Measurements from ENCODE around the gene NF2.
A peak's percentile ranks its signal among the peaks of the same experiment; 100 is the strongest.

Gene NF2

GRCh38 chr22:29633514-29634312, 30.3 kb downstream of the NF2 start:
- H2AFZ ChIP-seq, result no peak overlapping the region

GRCh38 chr22:29634847-29635246, 31.4 kb downstream of the NF2 start:
- Histone ChIP-seq H3K79me2 (peaks cover 21% of the 10 kb centered on the region), H3K9ac (no peak overlapping the region), H3K4me1 (no peaks in the 10 kb centered on the region), H3K4me3 (ENCODE audit: low read depth, low read length) (no peak overlapping the region), H3K27me3 (ENCODE audit: control insufficient read depth, insufficient read depth, low read length) (no peaks in the 10 kb centered on the region), H3K36me3 (ENCODE audit: control insufficient read depth, insufficient read depth, low read length) (no peaks in the 10 kb centered on the region), H3K4me2 (ENCODE audit: low read length) (no peak overlapping the region), H2AFZ (no peak overlapping the region), H3K27ac (no peak overlapping the region), H3K9me3 (ENCODE audit: control insufficient read depth, low read length) (no peaks in the 10 kb centered on the region)
- no peak for TF ChIP-seq CTCF (IDR thresholded peaks at IDR 0.05)

More at GRCh38 chr22:29633514-29634312, 30.3 kb downstream of the NF2 start:
- Histone ChIP-seq H3K4me3 (ENCODE audit: low read depth, low read length) (no peak overlapping the region), H3K4me2 (ENCODE audit: low read length) (no peak overlapping the region), H3K4me1 (no peaks in the 10 kb centered on the region), H3K27me3 (ENCODE audit: control insufficient read depth, insufficient read depth, low read length) (no peaks in the 10 kb centered on the region), H3K9me3 (ENCODE audit: control insufficient read depth, low read length) (no peaks in the 10 kb centered on the region), H3K79me2 (peaks cover 30% of the 10 kb centered on the region), H3K36me3 (ENCODE audit: control insufficient read depth, insufficient read depth, low read length) (no peaks in the 10 kb centered on the region), H3K9ac (no peak overlapping the region), H3K27ac (no peak overlapping the region)
- no peak for TF ChIP-seq CTCF (IDR thresholded peaks at IDR 0.05)

- no peaks in the 10 kb centered on the region for H3K27me3 ChIP-seq (ENCODE audit: control insufficient read depth, insufficient read depth, low read length)
- H3K9me3 ChIP-seq (ENCODE audit: control insufficient read depth, low read length), result no peaks in the 10 kb centered on the region
These were observed 32.4 kb downstream of the NF2 start for GRCh38 chr22:29635734-29636357.

GRCh38 chr22:29636751-29637150, 33.3 kb downstream of the NF2 start:
- no peaks in the 10 kb centered on the region for H3K36me3 ChIP-seq (ENCODE audit: control insufficient read depth, insufficient read depth, low read length)
- no peak overlapping the region for H2AFZ ChIP-seq
- no peak for TF ChIP-seq CTCF (IDR thresholded peaks at IDR 0.05)
- H3K9me3 ChIP-seq (ENCODE audit: control insufficient read depth, low read length), result no peaks in the 10 kb centered on the region
- H3K79me2 ChIP-seq, result peaks cover 13% of the 10 kb centered on the region
- no peak overlapping the region for H3K9ac ChIP-seq
- no peak overlapping the region for H3K27ac ChIP-seq
- H3K4me2 ChIP-seq (ENCODE audit: low read length), result no peak overlapping the region
- H3K4me3 ChIP-seq (ENCODE audit: low read depth, low read length), result no peak overlapping the region
- H3K4me1 ChIP-seq, result peaks cover 9% of the 10 kb centered on the region
- no peaks in the 10 kb centered on the region for H3K27me3 ChIP-seq (ENCODE audit: control insufficient read depth, insufficient read depth, low read length)

More at GRCh38 chr22:29635734-29636357, 32.4 kb downstream of the NF2 start:
- Histone ChIP-seq H3K4me2 (ENCODE audit: low read length) (no peak overlapping the region), H3K4me3 (ENCODE audit: low read depth, low read length) (no peak overlapping the region), H3K27ac (no peak overlapping the region), H2AFZ (no peak overlapping the region), H3K9ac (no peak overlapping the region), H3K36me3 (ENCODE audit: control insufficient read depth, insufficient read depth, low read length) (no peaks in the 10 kb centered on the region), H3K4me1 (no peaks in the 10 kb centered on the region), H3K79me2 (peaks cover 16% of the 10 kb centered on the region)
- TF ChIP-seq CTCF (IDR thresholded peaks at IDR 0.05), result peak; percentile 61
